ENCODE data around the gene TNS1.

- TF ChIP-seq CTCF (conservative IDR thresholded peaks at IDR 0.05; ENCODE audit: low read length) (no peak), EZH2phosphoT487 (IDR thresholded peaks at IDR 0.05; ENCODE audit: borderline replicate concordance) (no peak)
These were observed 101.9 kb downstream of the TNS1 start for GRCh38 chr2:217900780-217901360.

Measured in Loucy (cell line).